Activated CD4-positive, alpha-beta T cell treated with anti-CD3 and anti-CD28 coated beads, Interleukin-2, amount 10 ng/mL, durations not matched to agents 7 days and 5 days (primary cell): Measurements from ENCODE around the gene CHMP2A. TPM values are rescaled to one million over a fixed set of nuclear protein-coding genes. Genes with fewer than 3 reads are reported as not detected.
A peak's percentile ranks its signal among the peaks of the same experiment; 100 is the strongest.

Source experiments
- CTCF ChIA-PET: fragments of 350-600 bp; sonication (Branson Sonifier 250); formaldehyde crosslinking; loops from one replicate; lab custom pipeline; 2021; ENCODE audit warnings: antibody characterized with exemption; lab: Charles Lee
- POLR2A ChIA-PET: fragments of 350-600 bp; sonication (Branson Sonifier 250); formaldehyde crosslinking; loops from one replicate; lab custom pipeline; 2021; ENCODE audit warnings: antibody characterized with exemption; lab: Charles Lee
- DNase-seq: peaks from one replicate; pipeline ENCODE4 v3.0.0-alpha.2; 2020
- H3K27ac Mint-ChIP-seq: one replicate; pipeline ENCODE4 v1.8.0; 2021; ENCODE audit warnings: mild to moderate bottlenecking, moderate library complexity, mixed read lengths
- H3K27me3 Mint-ChIP-seq: one replicate; pipeline ENCODE4 v1.8.0; 2021; ENCODE audit warnings: mixed read lengths
- H3K36me3 Mint-ChIP-seq: one replicate; pipeline ENCODE4 v1.8.0; 2021; ENCODE audit warnings: low read depth, mixed read lengths
- H3K4me1 Mint-ChIP-seq: one replicate; pipeline ENCODE4 v1.8.0; 2021; ENCODE audit warnings: mixed read lengths
- H3K4me3 Mint-ChIP-seq: one replicate; pipeline ENCODE4 v1.8.0; 2021; ENCODE audit warnings: mild to moderate bottlenecking, moderate library complexity, mixed read lengths
- H3K9me3 Mint-ChIP-seq: one replicate; pipeline ENCODE4 v1.8.0; 2021; ENCODE audit warnings: mixed read lengths
- total RNA-seq, 2 experiments: library from RNA; stranded (reverse); gene quantifications; one replicate each; pipeline ENCODE4 v1.2.3, GENCODE V29; 2021

CHMP2A gene
- total RNA-seq, 2 experiments from 2014 or later: 128 to 137 TPM

- peak; percentile 83 for DNase-seq
- ChIA-PET POLR2A (interaction anchor here (1.0 to 1.9 kb wide), 2 partner anchors 15 to 55 kb away, joined by 3 to 5 read pairs; partner anchors contain the start of gene ZBTB45), CTCF (interaction anchor here (1.3 to 7.4 kb wide), 3 partner anchors 57 to 92 kb away, joined by 4 to 72 read pairs (median 8); partner anchors contain the start of gene ZBTB45)
- peaks cover 11% of the 10 kb centered on the region for H3K36me3 Mint-ChIP-seq
- peak overlapping the region; percentile 95 for H3K4me3 Mint-ChIP-seq
- no peaks in the 10 kb centered on the region for H3K9me3 Mint-ChIP-seq
- no peaks in the 10 kb centered on the region for H3K27me3 Mint-ChIP-seq
- peak overlapping the region; percentile 99 for H3K27ac Mint-ChIP-seq
- H3K4me1 Mint-ChIP-seq: peaks cover 46% of the 10 kb centered on the region
Measured at GRCh38 chr19:58575183-58576041, 20.5 kb upstream of the CHMP2A start.

- Mint-ChIP-seq H3K4me3 (peak overlapping the region; percentile 95), H3K4me1 (peaks cover 45% of the 10 kb centered on the region)
- POLR2A ChIA-PET: no interaction called here
Measured at GRCh38 chr19:58573658-58574164, 18.8 kb upstream of the CHMP2A start.

GRCh38 chr19:58572818-58573657 is 18.1 kb upstream of the CHMP2A start, which contains the start of gene MZF1:
TSS of gene MZF1 (minus strand) at chr19:58573335. CDS start at chr19:58571389, 1,946 bp downstream.
- Mint-ChIP-seq H3K36me3 (peaks cover 20% of the 10 kb centered on the region), H3K4me1 (peaks cover 48% of the 10 kb centered on the region), H3K9me3 (no peaks in the 10 kb centered on the region), H3K27ac (peak within 1 kb of the TSS; percentile 99), H3K27me3 (no peaks in the 10 kb centered on the region), H3K4me3 (peak within 1 kb of the TSS; percentile 95)
- DNase-seq: peak; percentile 100
- ChIA-PET POLR2A (interaction anchor here (0.5 kb wide), 1 partner anchor 9 kb away, joined by 3 read pairs; no protein-coding TSS in a partner anchor), CTCF (interaction anchor here (0.6 to 2.9 kb wide), 5 partner anchors 11 to 89 kb away, joined by 3 to 14 read pairs (median 4); partner anchors contain the start of genes CHMP2A and ZBTB45)

More at GRCh38 chr19:58573658-58574164, 18.8 kb upstream of the CHMP2A start:
- H3K27me3 Mint-ChIP-seq: no peaks in the 10 kb centered on the region
- no peak for DNase-seq
- peaks cover 17% of the 10 kb centered on the region for H3K36me3 Mint-ChIP-seq
- CTCF ChIA-PET: interaction anchor here (0.7 to 2.3 kb wide), 2 partner anchors 60 to 222 kb away, joined by 4 to 8 read pairs; no protein-coding TSS in a partner anchor
- H3K27ac Mint-ChIP-seq: peak overlapping the region; percentile 99
- H3K9me3 Mint-ChIP-seq: no peaks in the 10 kb centered on the region

DNA sequence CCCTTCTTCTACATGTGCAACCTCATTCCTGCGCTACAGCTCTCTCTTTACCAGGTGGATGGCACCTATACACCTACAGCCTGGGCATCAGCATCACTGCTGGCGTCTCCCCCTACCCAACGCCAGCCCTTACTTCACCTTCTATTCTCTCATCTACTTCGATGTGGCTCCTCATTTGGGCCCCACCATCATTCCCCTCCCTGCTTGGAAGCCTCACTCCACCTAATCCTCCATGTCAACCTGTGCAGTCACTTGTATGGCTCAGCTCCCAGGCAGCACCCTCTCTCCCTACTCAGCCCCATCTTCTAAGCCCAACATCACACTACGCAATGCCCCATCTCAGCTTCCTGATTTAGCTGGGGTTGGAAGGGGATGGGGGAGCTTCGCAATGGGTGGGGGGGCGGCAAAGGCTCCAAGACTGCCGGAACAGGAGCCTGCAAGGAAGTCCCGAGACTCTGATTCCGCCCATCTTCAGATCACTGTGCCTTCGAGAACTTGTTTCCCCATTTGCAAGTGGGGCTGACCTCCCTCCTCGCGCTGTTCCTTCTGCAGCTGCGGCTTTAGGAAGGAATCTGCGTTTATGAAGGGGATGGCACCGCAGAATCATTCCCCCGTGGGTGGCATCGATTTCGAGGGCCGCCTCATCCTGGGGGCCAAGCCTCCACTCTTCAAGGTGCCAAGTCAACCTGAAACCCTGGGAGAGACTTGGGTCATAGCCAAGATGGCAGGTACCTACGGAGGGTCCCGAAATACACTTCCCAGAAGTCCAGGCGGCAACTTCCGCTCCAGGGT is 17.3 kb upstream of the CHMP2A start:
- Mint-ChIP-seq H3K27ac (peak overlapping the region; percentile 99), H3K27me3 (no peaks in the 10 kb centered on the region), H3K4me1 (peaks cover 45% of the 10 kb centered on the region), H3K36me3 (peaks cover 20% of the 10 kb centered on the region), H3K9me3 (no peaks in the 10 kb centered on the region), H3K4me3 (peak overlapping the region; percentile 95)
- CTCF ChIA-PET: interaction anchor here (0.7 to 2.9 kb wide), 6 partner anchors 10 to 52 kb away, joined by 3 to 14 read pairs (median 4); partner anchors contain the start of genes CHMP2A and ZBTB45
- POLR2A ChIA-PET: interaction anchor here (0.5 to 1.2 kb wide), 3 partner anchors 8 to 18 kb away, joined by 3 to 7 read pairs (median 5); no protein-coding TSS in a partner anchor
- DNase-seq: no peak

- no peaks in the 10 kb centered on the region for H3K27me3 Mint-ChIP-seq
- ChIA-PET CTCF (interaction anchor here (1.1 to 2.9 kb wide), 4 partner anchors 10 to 52 kb away, joined by 3 to 14 read pairs (median 4); partner anchors contain the start of gene ZBTB45), POLR2A (interaction anchor here (0.6 to 1.2 kb wide), 2 partner anchors 12 to 18 kb away, joined by 5 to 7 read pairs; no protein-coding TSS in a partner anchor)
- peak overlapping the region; percentile 99 for H3K27ac Mint-ChIP-seq
- DNase-seq: no peak
- peaks cover 21% of the 10 kb centered on the region for H3K36me3 Mint-ChIP-seq
- peak overlapping the region; percentile 95 for H3K4me3 Mint-ChIP-seq
- no peaks in the 10 kb centered on the region for H3K9me3 Mint-ChIP-seq
- H3K4me1 Mint-ChIP-seq: peaks cover 43% of the 10 kb centered on the region
Measured at GRCh38 chr19:58571575-58571947, 16.7 kb upstream of the CHMP2A start.

- peak overlapping the region; percentile 95 for H3K4me3 Mint-ChIP-seq
Measured at GRCh38 chr19:58570770-58571574, 16.1 kb upstream of the CHMP2A start.

GRCh38 chr19:58569943-58570670 is 15.2 kb upstream of the CHMP2A start:
- no peak for DNase-seq
- Mint-ChIP-seq H3K4me1 (peaks cover 37% of the 10 kb centered on the region), H3K4me3 (no peak overlapping the region), H3K27ac (no peak overlapping the region), H3K9me3 (no peaks in the 10 kb centered on the region), H3K27me3 (no peaks in the 10 kb centered on the region), H3K36me3 (peaks cover 23% of the 10 kb centered on the region)
- POLR2A ChIA-PET: no interaction called here
- CTCF ChIA-PET: interaction anchor here (0.6 to 1.9 kb wide), 5 partner anchors 9 to 343 kb away, joined by 3 to 7 read pairs (median 4); partner anchors contain the start of gene ZBTB45

More at GRCh38 chr19:58570770-58571574, 16.1 kb upstream of the CHMP2A start:
- H3K4me1 Mint-ChIP-seq: peaks cover 41% of the 10 kb centered on the region
- H3K27me3 Mint-ChIP-seq: no peaks in the 10 kb centered on the region
- peaks cover 23% of the 10 kb centered on the region for H3K36me3 Mint-ChIP-seq
- peak overlapping the region; percentile 36 for H3K27ac Mint-ChIP-seq
- DNase-seq: no peak
- CTCF ChIA-PET: interaction anchor here (1.2 to 2.9 kb wide), 4 partner anchors 9 to 51 kb away, joined by 3 to 14 read pairs (median 6); partner anchors contain the start of gene ZBTB45
- H3K9me3 Mint-ChIP-seq: no peaks in the 10 kb centered on the region
- POLR2A ChIA-PET: interaction anchor here (1.2 kb wide), 1 partner anchor 17 kb away, joined by 5 read pairs; no protein-coding TSS in a partner anchor

- CTCF ChIA-PET: interaction anchor here (0.6 to 1.7 kb wide), 4 partner anchors 8 to 342 kb away, joined by 3 to 7 read pairs (median 4); partner anchors contain the start of gene ZBTB45
- DNase-seq: no peak
- H3K36me3 Mint-ChIP-seq: peaks cover 26% of the 10 kb centered on the region
- H3K4me1 Mint-ChIP-seq: peaks cover 37% of the 10 kb centered on the region
- POLR2A ChIA-PET: no interaction called here
- H3K4me3 Mint-ChIP-seq: no peak overlapping the region
- no peaks in the 10 kb centered on the region for H3K9me3 Mint-ChIP-seq
- H3K27ac Mint-ChIP-seq: peak overlapping the region; percentile 5
- no peaks in the 10 kb centered on the region for H3K27me3 Mint-ChIP-seq
Measured at GRCh38 chr19:58569191-58569942, 14.5 kb upstream of the CHMP2A start.

DNA sequence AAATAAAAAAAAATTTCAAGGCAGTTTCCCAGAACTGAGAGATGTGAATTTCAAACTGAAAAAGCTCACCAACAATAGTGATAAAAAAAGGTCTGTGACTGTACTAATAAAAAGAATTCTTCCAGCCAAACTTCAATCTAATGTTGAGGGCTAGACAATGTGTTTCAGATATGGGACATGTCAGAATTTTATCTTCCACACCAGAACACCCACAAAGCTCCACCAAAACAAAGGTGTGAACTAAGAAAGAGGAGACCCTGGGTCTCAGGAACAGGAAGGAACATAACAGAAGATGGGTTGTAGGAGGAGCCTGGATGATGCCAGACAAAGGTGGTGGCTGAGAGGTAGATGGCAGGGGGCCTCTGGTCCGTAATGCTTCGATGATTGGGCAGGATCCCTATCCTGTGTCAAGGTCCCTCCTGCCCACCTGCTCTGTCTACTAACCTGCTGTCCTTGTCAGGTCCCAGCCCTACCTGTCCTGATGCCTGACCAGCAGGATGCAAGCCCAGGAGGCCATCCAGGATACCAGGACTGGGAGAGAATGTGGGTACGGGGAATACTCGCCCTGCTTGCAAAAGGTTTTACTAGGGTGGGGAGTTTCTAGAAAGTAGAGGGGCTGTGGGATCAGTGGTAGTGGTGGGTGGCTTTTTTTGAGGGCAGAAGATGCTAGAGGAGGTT is 13.7 kb upstream of the CHMP2A start:
- Mint-ChIP-seq H3K27ac (no peak overlapping the region), H3K36me3 (peaks cover 33% of the 10 kb centered on the region), H3K9me3 (no peaks in the 10 kb centered on the region), H3K4me3 (no peak overlapping the region), H3K4me1 (peaks cover 39% of the 10 kb centered on the region), H3K27me3 (no peaks in the 10 kb centered on the region)
- POLR2A ChIA-PET: no interaction called here
- CTCF ChIA-PET: interaction anchor here (1.2 to 1.5 kb wide), 2 partner anchors 25 to 49 kb away, joined by 3 to 6 read pairs; partner anchors contain the start of gene ZBTB45
- no peak for DNase-seq
